IPS-15b (cell line): ENCODE data around the gene LRRC36.

Experiments
- H3K27me3 ChIP-seq: one replicate; pipeline ENCODE4 v1.6.1; 2013; ENCODE audit warnings: low read length; ENCODE audit not compliant: control insufficient read depth, insufficient read depth
- H3K36me3 ChIP-seq: one replicate; pipeline ENCODE4 v1.6.1; 2013; ENCODE audit warnings: low read length; ENCODE audit not compliant: control insufficient read depth, insufficient read depth
- H3K4me1 ChIP-seq: one replicate; pipeline ENCODE4 v1.6.1; 2013; ENCODE audit warnings: mild to moderate bottlenecking, low read length; ENCODE audit not compliant: control insufficient read depth, insufficient read depth
- H3K4me3 ChIP-seq: one replicate; pipeline ENCODE4 v1.5.1; 2013; ENCODE audit warnings: low read depth, low read length
- H3K9ac ChIP-seq: one replicate; pipeline ENCODE4 v1.6.1; 2013; ENCODE audit warnings: low read depth, mild to moderate bottlenecking, low read length
- H3K9me3 ChIP-seq: one replicate; pipeline ENCODE4 v1.6.1; 2013; ENCODE audit warnings: mild to moderate bottlenecking, low read length; ENCODE audit not compliant: control insufficient read depth, insufficient read depth

The LRRC36 gene

GRCh38 chr16:67326472-67327309 is at the start of gene LRRC36, which contains the start of gene KCTD19:
TSS of gene LRRC36 (plus strand) at chr16:67326815. CDS start at chr16:67326863, 48 bp downstream.
TSS of gene KCTD19 (minus strand) at chr16:67326741. CDS start at chr16:67326707, 34 bp downstream.
- peak within 1 kb of the TSS; percentile 32 for H3K9ac ChIP-seq
- H3K4me3 ChIP-seq, result peak within 1 kb of the TSS; percentile 64

GRCh38 chr16:67277294-67277998 is 49.2 kb upstream of the LRRC36 start:
- Histone ChIP-seq H3K9me3 (no peaks in the 10 kb centered on the region), H3K9ac (no peak overlapping the region), H3K4me3 (no peak overlapping the region), H3K4me1 (no peaks in the 10 kb centered on the region), H3K27me3 (no peaks in the 10 kb centered on the region), H3K36me3 (peaks cover 3% of the 10 kb centered on the region)

More at GRCh38 chr16:67326472-67327309, at the start of gene LRRC36, which contains the start of gene KCTD19:
- H3K27me3 ChIP-seq, result peaks cover 7% of the 10 kb centered on the region
- H3K9me3 ChIP-seq, result no peaks in the 10 kb centered on the region
- H3K4me1 ChIP-seq, result no peaks in the 10 kb centered on the region
- no peaks in the 10 kb centered on the region for H3K36me3 ChIP-seq

DNA sequence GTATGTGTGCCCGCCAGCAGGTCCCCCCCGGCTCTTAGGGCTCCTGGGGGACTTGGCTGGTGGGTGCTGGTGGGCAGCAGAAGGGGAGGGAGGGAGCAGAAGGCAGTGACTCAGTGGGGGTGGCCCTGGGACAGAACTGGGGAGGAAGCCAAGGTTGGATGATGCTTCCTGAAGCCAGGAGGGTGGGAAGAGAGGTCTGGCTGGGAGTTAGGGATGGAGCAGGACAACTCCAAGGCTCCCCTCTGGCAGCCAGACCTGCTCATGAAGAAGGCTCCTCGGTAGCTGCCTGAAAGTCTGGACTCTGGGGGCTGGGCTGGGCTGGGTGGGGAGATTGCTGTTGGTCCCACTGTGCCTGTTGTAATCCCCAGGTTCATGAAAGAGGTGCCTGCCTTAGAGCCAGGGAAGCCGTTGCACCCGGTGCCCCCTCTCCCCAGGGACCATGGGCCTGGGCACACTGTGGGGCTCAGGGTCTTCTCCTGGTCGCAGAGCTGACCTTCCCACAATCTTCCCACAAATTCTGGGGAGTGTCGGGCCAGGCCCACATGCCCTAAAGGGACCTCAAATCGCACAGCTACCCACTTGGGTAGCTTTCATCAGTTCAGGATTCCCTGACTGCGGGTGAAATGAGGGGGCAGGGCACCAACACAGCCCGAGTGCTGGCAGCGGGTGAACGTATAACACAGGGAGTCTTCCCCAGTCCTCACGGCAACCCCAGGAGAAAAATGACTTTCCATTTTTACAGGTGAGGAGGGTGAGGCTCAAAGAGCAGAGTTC is 48.4 kb upstream of the LRRC36 start:
- H3K4me3 ChIP-seq, result peak overlapping the region; percentile 82
- peaks cover 3% of the 10 kb centered on the region for H3K36me3 ChIP-seq
- no peaks in the 10 kb centered on the region for H3K9me3 ChIP-seq
- H3K4me1 ChIP-seq, result no peaks in the 10 kb centered on the region
- H3K27me3 ChIP-seq, result no peaks in the 10 kb centered on the region
- peak overlapping the region; percentile 65 for H3K9ac ChIP-seq

- Histone ChIP-seq H3K27me3 (no peaks in the 10 kb centered on the region), H3K4me3 (peak overlapping the region; percentile 82), H3K9ac (peak overlapping the region; percentile 54)
Measured at GRCh38 chr16:67278773-67279295, 47.8 kb upstream of the LRRC36 start.

GRCh38 chr16:67279296-67280089 is 47.1 kb upstream of the LRRC36 start, which contains the start of gene PLEKHG4:
TSS of gene PLEKHG4 (plus strand) at chr16:67279532. CDS start at chr16:67280045, 513 bp downstream.
- no peaks in the 10 kb centered on the region for H3K27me3 ChIP-seq
- no peaks in the 10 kb centered on the region for H3K9me3 ChIP-seq
- peak within 1 kb of the TSS; percentile 82 for H3K4me3 ChIP-seq
- H3K4me1 ChIP-seq, result no peaks in the 10 kb centered on the region
- H3K36me3 ChIP-seq, result peaks cover 3% of the 10 kb centered on the region
- H3K9ac ChIP-seq, result peak within 1 kb of the TSS; percentile 65

More at GRCh38 chr16:67278773-67279295, 47.8 kb upstream of the LRRC36 start:
- Histone ChIP-seq H3K9me3 (no peaks in the 10 kb centered on the region), H3K36me3 (peaks cover 3% of the 10 kb centered on the region), H3K4me1 (no peaks in the 10 kb centered on the region)

DNA sequence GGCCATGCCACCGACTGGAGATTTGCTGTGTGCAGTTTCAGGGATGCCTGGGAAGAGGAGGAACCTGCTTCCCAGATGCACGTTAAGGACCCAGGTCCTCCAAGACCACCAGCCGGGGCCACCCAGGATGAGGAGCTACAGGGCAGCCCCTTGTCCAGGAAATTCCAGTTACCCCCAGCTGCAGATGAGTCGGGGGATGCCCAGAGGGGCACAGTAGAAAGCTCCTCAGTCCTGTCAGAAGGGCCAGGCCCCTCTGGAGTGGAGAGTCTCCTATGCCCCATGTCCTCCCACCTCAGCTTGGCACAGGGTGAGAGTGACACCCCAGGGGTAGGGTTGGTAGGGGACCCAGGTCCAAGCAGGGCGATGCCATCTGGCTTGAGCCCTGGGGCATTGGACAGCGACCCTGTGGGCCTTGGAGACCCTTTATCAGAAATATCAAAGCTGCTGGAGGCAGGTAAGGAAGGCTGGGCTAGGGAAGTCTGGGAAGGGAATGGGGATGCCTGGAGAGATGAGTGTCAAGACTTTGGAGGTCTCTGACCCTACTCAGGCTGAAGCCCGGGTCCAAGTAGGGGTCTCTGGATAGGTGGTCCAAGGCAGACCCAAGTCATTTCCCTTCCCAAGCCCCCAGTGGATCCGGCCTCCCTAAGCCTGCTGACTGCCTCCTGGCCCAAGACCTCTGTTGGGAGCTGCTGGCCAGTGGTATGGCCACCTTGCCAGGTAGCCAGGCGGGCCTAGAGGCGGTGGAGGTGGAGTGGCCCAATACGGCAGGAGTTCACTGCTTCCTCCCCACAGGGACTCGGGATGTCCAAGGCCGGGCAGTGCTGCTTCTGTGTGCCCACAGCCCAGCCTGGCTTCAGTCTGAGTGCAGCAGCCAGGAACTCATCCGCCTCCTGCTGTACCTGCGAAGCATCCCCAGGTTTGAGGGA is 46.3 kb upstream of the LRRC36 start:
- H3K27me3 ChIP-seq, result no peaks in the 10 kb centered on the region
- H3K9me3 ChIP-seq, result no peaks in the 10 kb centered on the region
- peak overlapping the region; percentile 82 for H3K4me3 ChIP-seq
- H3K36me3 ChIP-seq, result peaks cover 3% of the 10 kb centered on the region
- no peaks in the 10 kb centered on the region for H3K4me1 ChIP-seq
- H3K9ac ChIP-seq, result no peak overlapping the region

DNA sequence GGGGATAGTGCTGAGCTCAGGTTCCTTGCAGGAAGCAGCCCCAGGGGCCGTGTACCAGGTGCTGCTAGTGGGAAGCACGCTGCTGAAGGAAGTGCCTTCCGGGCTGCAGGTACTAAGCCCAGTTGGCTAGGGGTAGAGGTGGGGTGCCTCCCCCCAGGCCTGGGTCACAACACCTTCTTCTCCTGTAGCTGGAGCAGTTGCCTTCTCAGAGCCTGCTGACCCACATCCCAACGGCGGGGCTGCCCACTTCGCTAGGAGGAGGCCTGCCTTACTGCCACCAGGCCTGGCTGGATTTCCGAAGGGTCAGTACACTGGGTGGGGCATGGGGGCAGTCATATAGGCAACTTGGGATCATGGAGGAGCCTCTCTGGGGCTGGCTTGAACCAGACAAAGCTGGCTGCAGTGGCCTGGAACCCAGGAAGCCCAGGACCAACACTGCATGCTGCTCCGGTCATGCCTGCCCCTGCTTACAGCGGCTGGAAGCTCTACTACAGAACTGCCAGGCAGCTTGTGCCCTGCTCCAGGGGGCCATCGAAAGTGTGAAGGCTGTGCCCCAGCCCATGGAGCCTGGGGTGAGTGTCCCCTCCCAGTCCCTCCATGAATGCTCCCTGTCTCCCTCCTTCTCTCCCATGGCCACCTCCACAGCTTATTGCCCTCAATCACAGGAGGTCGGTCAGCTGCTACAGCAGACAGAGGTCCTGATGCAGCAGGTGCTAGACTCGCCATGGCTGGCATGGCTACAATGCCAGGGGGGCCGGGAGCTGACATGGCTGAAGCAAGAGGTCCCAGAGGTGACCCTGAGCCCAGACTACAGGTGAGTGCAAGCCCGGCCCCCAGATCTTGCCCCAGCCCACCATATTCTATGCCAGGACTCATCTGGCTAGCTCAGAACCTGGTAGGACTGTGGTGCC is 44.8 kb upstream of the LRRC36 start:
- H3K9ac ChIP-seq, result no peak overlapping the region
- no peaks in the 10 kb centered on the region for H3K4me1 ChIP-seq
- no peak overlapping the region for H3K4me3 ChIP-seq
- no peaks in the 10 kb centered on the region for H3K27me3 ChIP-seq
- no peaks in the 10 kb centered on the region for H3K9me3 ChIP-seq
- peaks cover 3% of the 10 kb centered on the region for H3K36me3 ChIP-seq

GRCh38 chr16:67282447-67282805 is 44.2 kb upstream of the LRRC36 start:
- Histone ChIP-seq H3K9me3 (no peaks in the 10 kb centered on the region), H3K4me1 (no peaks in the 10 kb centered on the region), H3K36me3 (peaks cover 6% of the 10 kb centered on the region), H3K27me3 (no peaks in the 10 kb centered on the region), H3K4me3 (no peak overlapping the region), H3K9ac (no peak overlapping the region)

GRCh38 chr16:67283039-67283825 is 43.4 kb upstream of the LRRC36 start:
- no peaks in the 10 kb centered on the region for H3K9me3 ChIP-seq
- H3K27me3 ChIP-seq, result no peaks in the 10 kb centered on the region
- H3K4me1 ChIP-seq, result no peaks in the 10 kb centered on the region
- H3K36me3 ChIP-seq, result peaks cover 6% of the 10 kb centered on the region
- H3K4me3 ChIP-seq, result no peak overlapping the region
- no peak overlapping the region for H3K9ac ChIP-seq
